Kidney epithelial cell (primary cell): Measurements from ENCODE around the gene SCUBE2. TPM values are rescaled to one million over a fixed set of nuclear protein-coding genes. Genes with fewer than 3 reads are reported as not detected.

Experiments
- DNase-seq: peaks from one replicate; pipeline ENCODE4 v3.0.0-alpha.2; 2010; ENCODE audit warnings: low read depth
- H3K27me3 ChIP-seq: 2 replicates; pipeline ENCODE4 v1.6.0; 2011; ENCODE audit warnings: low read length; ENCODE audit not compliant: control insufficient read depth, insufficient read depth
- H3K36me3 ChIP-seq: 2 replicates; pipeline ENCODE4 v1.5.1; 2011; ENCODE audit warnings: low read length; ENCODE audit not compliant: control insufficient read depth, insufficient read depth
- H3K4me3 ChIP-seq: 2 replicates; pipeline ENCODE4 v1.5.1; 2011; ENCODE audit warnings: low read depth, mild to moderate bottlenecking, control low read depth, low read length
- CTCF ChIP-seq: IDR thresholded peaks from 2 replicates; pipeline ENCODE4 v1.5.1; 2011; ENCODE audit warnings: mild to moderate bottlenecking, moderate library complexity, low read length, control low read depth, inconsistent platforms; ENCODE audit not compliant: insufficient read depth, poor library complexity, severe bottlenecking
- total RNA-seq: library from RNA; depleted of rRNA; stranded (reverse); fragments of >200 nt; gene quantifications from 2 replicates; pipeline ENCODE4 v1.2.3, GENCODE V29; 2015

The SCUBE2 gene
- total RNA-seq, 1 donor from 2014 or later: 1.3 TPM

- Histone ChIP-seq H3K36me3 (no peaks in the 10 kb centered on the region), H3K4me3 (no peak overlapping the region), H3K27me3 (no peaks in the 10 kb centered on the region)
- no peak for DNase-seq
- TF ChIP-seq CTCF: no peak
Observed at GRCh38 chr11:9126636-9127035, 35.2 kb upstream of the SCUBE2 start.

GRCh38 chr11:9125185-9125886 is 33.9 kb upstream of the SCUBE2 start:
- Histone ChIP-seq H3K27me3 (no peaks in the 10 kb centered on the region), H3K36me3 (no peaks in the 10 kb centered on the region), H3K4me3 (no peak overlapping the region)
- no peak for TF ChIP-seq CTCF
- DNase-seq: no peak

GRCh38 chr11:9123595-9124304 is 32.4 kb upstream of the SCUBE2 start:
- no peaks in the 10 kb centered on the region for H3K27me3 ChIP-seq

GRCh38 chr11:9121469-9121796 is 30.0 kb upstream of the SCUBE2 start:
- TF ChIP-seq CTCF: no peak
- H3K36me3 ChIP-seq: no peaks in the 10 kb centered on the region
- DNase-seq: no peak

More at GRCh38 chr11:9123595-9124304, 32.4 kb upstream of the SCUBE2 start:
- Histone ChIP-seq H3K36me3 (no peaks in the 10 kb centered on the region), H3K4me3 (no peak overlapping the region)
- no peak for TF ChIP-seq CTCF
- no peak for DNase-seq

GRCh38 chr11:9120664-9121468 is 29.5 kb upstream of the SCUBE2 start:
- Histone ChIP-seq H3K27me3 (no peaks in the 10 kb centered on the region), H3K36me3 (no peaks in the 10 kb centered on the region), H3K4me3 (no peak overlapping the region)
- TF ChIP-seq CTCF: peak; percentile 16
- DNase-seq: no peak

More at GRCh38 chr11:9121469-9121796, 30.0 kb upstream of the SCUBE2 start:
- no peaks in the 10 kb centered on the region for H3K27me3 ChIP-seq
- H3K4me3 ChIP-seq: no peak overlapping the region
